CD14-positive monocyte (primary cell): Measurements from ENCODE around the gene SPAG16. TPM values are rescaled to one million over a fixed set of nuclear protein-coding genes. Genes with fewer than 3 reads are reported as not detected.

Experiments used
- DNase-seq, 3 donors: peaks; one replicate each; pipeline ENCODE4 v3.0.0-alpha.2; 2011 to 2022
- H2AFZ ChIP-seq: 2 replicates; pipeline ENCODE4 v1.6.0; 2012; ENCODE audit warnings: mild to moderate bottlenecking, low read depth, low read length, inconsistent platforms; ENCODE audit not compliant: insufficient read depth, poor library complexity, severe bottlenecking
- H3K27ac ChIP-seq, 2 donors: 1 replicate in 1 of 2; 2 replicates in 1 of 2; pipeline ENCODE4 v1.5.1; 2012 to 2013; ENCODE audit warnings: low read length in 2 of 2, control low read depth in 1 of 2, inconsistent platforms in 1 of 2, low read depth in 1 of 2, mild to moderate bottlenecking in 1 of 2
- H3K27me3 ChIP-seq, 2 donors: one replicate each; pipeline versions ENCODE4 v1.6.0 to v1.6.1; 2011 to 2013; ENCODE audit warnings: low read length in 2 of 2; ENCODE audit not compliant: control insufficient read depth in 2 of 2, insufficient read depth in 2 of 2
- H3K36me3 ChIP-seq, 2 donors: replicated peaks in 1 of 2; 1 replicate in 1 of 2; 2 replicates in 1 of 2; pipeline versions ENCODE4 v1.5.1 to v1.6.1; 2012 to 2013; ENCODE audit warnings: low read length in 2 of 2, control low read depth in 1 of 2, inconsistent platforms in 1 of 2, mild to moderate bottlenecking in 1 of 2; ENCODE audit not compliant: insufficient read depth in 2 of 2, control insufficient read depth in 1 of 2
- H3K4me1 ChIP-seq, 2 donors: 1 replicate in 1 of 2; 2 replicates in 1 of 2; pipeline versions ENCODE4 v1.5.1 to v1.6.1; 2012 to 2013; ENCODE audit warnings: low read length in 2 of 2, control low read depth in 1 of 2, inconsistent platforms in 1 of 2, mild to moderate bottlenecking in 1 of 2, moderate library complexity in 1 of 2; ENCODE audit not compliant: insufficient read depth in 2 of 2, control insufficient read depth in 1 of 2
- H3K4me2 ChIP-seq: replicated peaks from 2 replicates; pipeline ENCODE3; 2012; ENCODE audit warnings: low read length, moderate library complexity, mild to moderate bottlenecking; ENCODE audit not compliant: poor library complexity, severe bottlenecking; ENCODE audit errors: extremely low read depth
- H3K4me3 ChIP-seq, 3 experiments: fragments of 200-600 bp in 1 of 3; sonication (generic) in 1 of 3; replicated peaks in 1 of 3; 1 replicate in 2 of 3; 2 replicates in 1 of 3; pipeline ENCODE4 v1.5.1; 2011 to 2013; ENCODE audit warnings: low read length in 3 of 3, mild to moderate bottlenecking in 3 of 3, control low read depth in 2 of 3, low read depth in 2 of 3, inconsistent platforms in 1 of 3, moderate library complexity in 1 of 3
- H3K79me2 ChIP-seq: 2 replicates; pipeline ENCODE4 v1.6.0; 2012; ENCODE audit warnings: mild to moderate bottlenecking, control low read depth, inconsistent platforms, low read length, moderate library complexity; ENCODE audit not compliant: insufficient read depth
- H3K9ac ChIP-seq: 2 replicates; pipeline ENCODE4 v1.6.0; 2017; ENCODE audit warnings: low read length, mild to moderate bottlenecking; ENCODE audit not compliant: insufficient read depth, poor library complexity, severe bottlenecking
- H3K9me3 ChIP-seq, 2 donors: replicated peaks in 1 of 2; 1 replicate in 1 of 2; 2 replicates in 1 of 2; pipeline versions ENCODE4 v1.5.1 to v1.6.1; 2012 to 2013; ENCODE audit warnings: low read length in 2 of 2, control low read depth in 1 of 2; ENCODE audit not compliant: control insufficient read depth in 1 of 2, insufficient read depth in 1 of 2
- H4K20me1 ChIP-seq: 2 replicates; pipeline ENCODE4 v1.6.0; 2012; ENCODE audit warnings: mild to moderate bottlenecking, low read length, control low read depth, moderate library complexity; ENCODE audit not compliant: insufficient read depth
- H3K27ac Mint-ChIP-seq, 7 donors: one replicate each; pipeline ENCODE4 v1.8.0; 2020; ENCODE audit warnings: mild to moderate bottlenecking in 7 of 7, mixed read lengths in 7 of 7, moderate library complexity in 6 of 7, inconsistent platforms in 2 of 7
- H3K27me3 Mint-ChIP-seq, 3 donors: one replicate each; pipeline ENCODE4 v1.8.0; 2021 to 2022; ENCODE audit warnings: low read depth in 3 of 3, mild to moderate bottlenecking in 3 of 3, mixed read lengths in 3 of 3, moderate library complexity in 3 of 3, inconsistent platforms in 1 of 3
- H3K36me3 Mint-ChIP-seq, 2 donors: one replicate each; pipeline ENCODE4 v1.8.0; 2020; ENCODE audit warnings: mixed read lengths in 2 of 2, inconsistent platforms in 1 of 2, mild to moderate bottlenecking in 1 of 2
- H3K4me1 Mint-ChIP-seq: one replicate; pipeline ENCODE4 v1.8.0; 2020; ENCODE audit warnings: mild to moderate bottlenecking, mixed read lengths
- H3K4me3 Mint-ChIP-seq, 2 donors: one replicate each; pipeline ENCODE4 v1.8.0; 2020; ENCODE audit warnings: mild to moderate bottlenecking in 2 of 2, mixed read lengths in 2 of 2, moderate library complexity in 1 of 2
- H3K9me3 Mint-ChIP-seq, 7 donors: one replicate each; pipeline ENCODE4 v1.8.0; 2020 to 2022; ENCODE audit warnings: mixed read lengths in 7 of 7, mild to moderate bottlenecking in 6 of 7, moderate library complexity in 6 of 7, inconsistent platforms in 2 of 7
- WGBS: methylation state at CpG from one replicate; pipeline ENCODE4 v1.1.5; 2013; ENCODE audit warnings: missing lambda C conversion rate; ENCODE audit not compliant: insufficient coverage; 5-methylcytosine and 5-hydroxymethylcytosine counted together
- intact Hi-C, 2 donors: fragments of 100-400 bp; cut with micrococcal nuclease; formaldehyde crosslinking; loops; one replicate each; pipeline versions ENCODE4 v1.15.0 to v1.15.1; 2023
- polyA plus RNA-seq, 3 donors: library from polyadenylated mRNA; depleted of rRNA in 1 of 3; unstranded in 2 of 3; stranded (reverse) in 1 of 3; fragments of 300-500 nt in 2 of 3; fragments of >200 nt in 1 of 3; fragmentation: Illumina TruSeq in 2 of 3; gene quantifications; 1 replicate in 2 of 3; 2 replicates in 1 of 3; pipeline ENCODE4 v1.2.3, GENCODE V29; 2012 to 2021
- TF ChIP-seq, protein P1 (sequence below): fragments of 200-600 bp; IDR thresholded peaks from one replicate; pipeline ENCODE4 v1.8.0; 2022; ENCODE audit warnings: antibody characterized with exemption, mild to moderate bottlenecking

SPAG16 gene
- polyA plus RNA-seq, 3 donors, result 0.12 to 0.30 TPM; not detected in 1

DNA sequence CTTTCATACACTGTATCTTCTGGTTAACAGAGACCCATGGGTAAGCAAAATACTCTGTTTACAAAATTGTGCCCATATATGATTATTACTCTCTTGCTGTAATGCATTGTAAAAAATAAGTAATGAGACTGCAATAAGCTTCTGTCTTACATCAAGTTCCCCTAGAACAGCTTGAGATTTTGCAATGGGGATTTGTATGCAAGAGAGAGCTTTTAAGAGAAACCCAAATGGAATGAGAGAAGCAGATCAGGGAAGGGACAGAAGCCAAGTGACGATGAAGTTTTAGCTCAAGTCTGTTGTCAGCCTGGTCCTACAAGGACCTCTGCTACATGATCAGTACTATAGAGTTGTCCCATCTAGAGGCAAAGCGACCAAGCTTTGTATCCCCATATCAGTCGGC, 908.4 kb downstream of the SPAG16 start:
- H3K4me3 ChIP-seq, result no peak overlapping the region
- H3K79me2 ChIP-seq, result no peaks in the 10 kb centered on the region
- H3K9me3 ChIP-seq, result no peaks in the 10 kb centered on the region
- H4K20me1 ChIP-seq, result no peaks in the 10 kb centered on the region
- TF ChIP-seq, protein P1, sequence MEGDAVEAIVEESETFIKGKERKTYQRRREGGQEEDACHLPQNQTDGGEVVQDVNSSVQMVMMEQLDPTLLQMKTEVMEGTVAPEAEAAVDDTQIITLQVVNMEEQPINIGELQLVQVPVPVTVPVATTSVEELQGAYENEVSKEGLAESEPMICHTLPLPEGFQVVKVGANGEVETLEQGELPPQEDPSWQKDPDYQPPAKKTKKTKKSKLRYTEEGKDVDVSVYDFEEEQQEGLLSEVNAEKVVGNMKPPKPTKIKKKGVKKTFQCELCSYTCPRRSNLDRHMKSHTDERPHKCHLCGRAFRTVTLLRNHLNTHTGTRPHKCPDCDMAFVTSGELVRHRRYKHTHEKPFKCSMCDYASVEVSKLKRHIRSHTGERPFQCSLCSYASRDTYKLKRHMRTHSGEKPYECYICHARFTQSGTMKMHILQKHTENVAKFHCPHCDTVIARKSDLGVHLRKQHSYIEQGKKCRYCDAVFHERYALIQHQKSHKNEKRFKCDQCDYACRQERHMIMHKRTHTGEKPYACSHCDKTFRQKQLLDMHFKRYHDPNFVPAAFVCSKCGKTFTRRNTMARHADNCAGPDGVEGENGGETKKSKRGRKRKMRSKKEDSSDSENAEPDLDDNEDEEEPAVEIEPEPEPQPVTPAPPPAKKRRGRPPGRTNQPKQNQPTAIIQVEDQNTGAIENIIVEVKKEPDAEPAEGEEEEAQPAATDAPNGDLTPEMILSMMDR, result no peak
- no peaks in the 10 kb centered on the region for H3K4me1 ChIP-seq
- H3K27me3 Mint-ChIP-seq, result peaks cover 0 to 3% (median 0%) of the 10 kb centered on the region in 3 donors
- H3K27ac Mint-ChIP-seq, result no peak overlapping the region
- DNase-seq, result no peak
- no peak overlapping the region for H3K4me2 ChIP-seq
- H3K9me3 Mint-ChIP-seq, result peaks cover 0 to 4% (median 0%) of the 10 kb centered on the region in 7 donors
- H3K27me3 ChIP-seq, result no peaks in the 10 kb centered on the region
- H3K4me1 Mint-ChIP-seq, result no peaks in the 10 kb centered on the region
- WGBS, result no CpG with 5 or more reads among the region's 3 CpGs
- H3K36me3 Mint-ChIP-seq, result no peaks in the 10 kb centered on the region
- H2AFZ ChIP-seq, result no peak overlapping the region
- H3K27ac ChIP-seq, result no peak overlapping the region
- no peak overlapping the region for H3K4me3 Mint-ChIP-seq
- intact Hi-C loops, result no loop called here
- no peak overlapping the region for H3K9ac ChIP-seq
- H3K36me3 ChIP-seq, result no peaks in the 10 kb centered on the region

DNA sequence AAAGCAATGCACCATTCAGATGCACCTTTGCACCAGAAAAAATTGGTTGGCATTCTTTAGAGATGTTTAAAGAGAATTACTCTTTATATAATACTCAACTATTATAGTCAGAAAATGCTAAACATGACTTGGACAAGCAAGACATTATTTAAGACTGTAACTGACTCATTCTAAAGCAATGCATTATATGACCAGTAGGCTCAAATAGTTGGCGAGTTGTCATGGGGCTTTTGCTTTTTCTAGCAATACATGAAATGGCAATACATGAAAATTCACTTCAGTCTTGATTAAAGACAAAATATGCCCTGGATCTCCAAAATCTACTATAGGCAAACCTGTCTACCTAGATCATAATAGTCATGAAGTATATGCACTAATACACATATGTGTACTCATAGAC, 909.7 kb downstream of the SPAG16 start:
- H3K27ac Mint-ChIP-seq, result no peak overlapping the region
- H3K9me3 ChIP-seq, result no peaks in the 10 kb centered on the region
- no peak overlapping the region for H3K4me3 Mint-ChIP-seq
- H3K36me3 Mint-ChIP-seq, result no peaks in the 10 kb centered on the region
- no CpG with 5 or more reads among the region's 1 CpG for WGBS
- TF ChIP-seq, protein P1, result no peak
- no peaks in the 10 kb centered on the region for H3K4me1 ChIP-seq
- intact Hi-C loops, result no loop called here
- H3K27me3 ChIP-seq, result no peaks in the 10 kb centered on the region
- H4K20me1 ChIP-seq, result no peaks in the 10 kb centered on the region
- H3K9me3 Mint-ChIP-seq, result peaks cover 0 to 4% (median 1%) of the 10 kb centered on the region in 7 donors
- DNase-seq, result no peak
- no peaks in the 10 kb centered on the region for H3K36me3 ChIP-seq
- H3K9ac ChIP-seq, result no peak overlapping the region
- H3K4me3 ChIP-seq, result no peak overlapping the region
- H3K4me1 Mint-ChIP-seq, result no peaks in the 10 kb centered on the region
- H3K79me2 ChIP-seq, result no peaks in the 10 kb centered on the region
- H3K27me3 Mint-ChIP-seq, result peaks cover 0 to 3% (median 0%) of the 10 kb centered on the region in 3 donors
- H2AFZ ChIP-seq, result no peak overlapping the region
- no peak overlapping the region for H3K4me2 ChIP-seq
- no peak overlapping the region for H3K27ac ChIP-seq
